PFSK-1 (cell line): Measurements from ENCODE around the gene NLGN2. TPM values are rescaled to one million over a fixed set of nuclear protein-coding genes. Genes with fewer than 3 reads are reported as not detected.

Source experiments
- FOXP2 ChIP-seq: optimal IDR thresholded peaks from 2 replicates; pipeline ENCODE3; 2011; ENCODE audit warnings: borderline replicate concordance, control low read depth, inconsistent platforms; ENCODE audit not compliant: insufficient read depth; ENCODE audit errors: extremely low read length, extremely low read depth
- POLR2AphosphoS5 ChIP-seq: IDR thresholded peaks from 2 replicates; pipeline ENCODE4 v1.6.1; 2012; ENCODE audit warnings: low read depth, mild to moderate bottlenecking, control low read depth, low read length, moderate library complexity
- SIN3A ChIP-seq: IDR thresholded peaks from 2 replicates; pipeline ENCODE4 v1.6.1; 2012; ENCODE audit warnings: mild to moderate bottlenecking, low read length, moderate library complexity, borderline replicate concordance; ENCODE audit not compliant: insufficient read depth
- TAF1 ChIP-seq: IDR thresholded peaks from 2 replicates; pipeline ENCODE4 v1.6.1; 2012; ENCODE audit warnings: low read length, control low read depth, borderline replicate concordance; ENCODE audit not compliant: insufficient read depth
- polyA plus RNA-seq: library from polyadenylated mRNA; unstranded; fragments of >200 nt; gene quantifications from one replicate; pipeline ENCODE4 v1.2.1, GENCODE V29; 2012; ENCODE audit warnings: low read depth, missing spikeins; ENCODE audit not compliant: insufficient read length
- TF ChIP-seq, protein P1 (sequence below), 2 experiments: IDR thresholded peaks; 2 replicates each; pipeline versions ENCODE4 v1.6.1 to v1.8.0; 2011 to 2012; ENCODE audit warnings: low read depth in 2 of 2, low read length in 2 of 2, control low read depth in 1 of 2, inconsistent platforms in 1 of 2, mild to moderate bottlenecking in 1 of 2, moderate library complexity in 1 of 2; ENCODE audit not compliant: insufficient read depth in 1 of 2

Gene NLGN2
- polyA plus RNA-seq: 48.3 TPM

- TF ChIP-seq FOXP2 (no peak), TAF1 (no peak), SIN3A (no peak), POLR2AphosphoS5 (no peak)
- TF ChIP-seq, protein P1, sequence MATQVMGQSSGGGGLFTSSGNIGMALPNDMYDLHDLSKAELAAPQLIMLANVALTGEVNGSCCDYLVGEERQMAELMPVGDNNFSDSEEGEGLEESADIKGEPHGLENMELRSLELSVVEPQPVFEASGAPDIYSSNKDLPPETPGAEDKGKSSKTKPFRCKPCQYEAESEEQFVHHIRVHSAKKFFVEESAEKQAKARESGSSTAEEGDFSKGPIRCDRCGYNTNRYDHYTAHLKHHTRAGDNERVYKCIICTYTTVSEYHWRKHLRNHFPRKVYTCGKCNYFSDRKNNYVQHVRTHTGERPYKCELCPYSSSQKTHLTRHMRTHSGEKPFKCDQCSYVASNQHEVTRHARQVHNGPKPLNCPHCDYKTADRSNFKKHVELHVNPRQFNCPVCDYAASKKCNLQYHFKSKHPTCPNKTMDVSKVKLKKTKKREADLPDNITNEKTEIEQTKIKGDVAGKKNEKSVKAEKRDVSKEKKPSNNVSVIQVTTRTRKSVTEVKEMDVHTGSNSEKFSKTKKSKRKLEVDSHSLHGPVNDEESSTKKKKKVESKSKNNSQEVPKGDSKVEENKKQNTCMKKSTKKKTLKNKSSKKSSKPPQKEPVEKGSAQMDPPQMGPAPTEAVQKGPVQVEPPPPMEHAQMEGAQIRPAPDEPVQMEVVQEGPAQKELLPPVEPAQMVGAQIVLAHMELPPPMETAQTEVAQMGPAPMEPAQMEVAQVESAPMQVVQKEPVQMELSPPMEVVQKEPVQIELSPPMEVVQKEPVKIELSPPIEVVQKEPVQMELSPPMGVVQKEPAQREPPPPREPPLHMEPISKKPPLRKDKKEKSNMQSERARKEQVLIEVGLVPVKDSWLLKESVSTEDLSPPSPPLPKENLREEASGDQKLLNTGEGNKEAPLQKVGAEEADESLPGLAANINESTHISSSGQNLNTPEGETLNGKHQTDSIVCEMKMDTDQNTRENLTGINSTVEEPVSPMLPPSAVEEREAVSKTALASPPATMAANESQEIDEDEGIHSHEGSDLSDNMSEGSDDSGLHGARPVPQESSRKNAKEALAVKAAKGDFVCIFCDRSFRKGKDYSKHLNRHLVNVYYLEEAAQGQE (IDR thresholded peaks at IDR 0.05; ENCODE audit: insufficient read depth in 1 of 2, low read depth in 2 of 2, low read length in 2 of 2): no peak
Measured at GRCh38 chr17:7407485-7408251, at the start of gene NLGN2. Gene NLGN2 (plus strand): TSS chr17:7407845. CDS start chr17:7408256, 411 bp downstream.

DNA sequence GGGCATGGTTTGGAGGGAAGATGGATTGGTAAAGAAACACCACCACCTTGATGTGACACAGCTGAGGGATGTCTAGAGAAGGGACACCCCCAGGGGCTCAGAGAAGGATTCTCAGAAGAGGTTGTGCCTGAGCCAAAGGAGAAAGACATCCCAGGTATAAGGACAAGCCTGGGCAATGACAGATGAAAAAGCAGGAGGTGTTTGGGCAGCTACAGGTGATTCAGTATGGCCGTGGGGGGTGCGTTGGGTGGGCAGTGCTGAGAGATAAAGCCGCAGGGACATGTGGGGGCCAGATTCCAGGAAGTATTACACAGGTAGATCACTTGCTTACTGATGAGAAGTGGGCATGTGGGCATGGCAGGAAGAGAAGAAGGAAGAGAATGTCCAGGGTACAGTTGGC, 45.7 kb upstream of the NLGN2 start:
- TF ChIP-seq, protein P1 (IDR thresholded peaks at IDR 0.05; ENCODE audit: insufficient read depth in 1 of 2, low read depth in 2 of 2, low read length in 2 of 2): no peak
- TF ChIP-seq TAF1 (no peak), FOXP2 (no peak), POLR2AphosphoS5 (no peak), SIN3A (no peak)

GRCh38 chr17:7363311-7363710, 44.3 kb upstream of the NLGN2 start:
- TF ChIP-seq, protein P1 (IDR thresholded peaks at IDR 0.05; ENCODE audit: insufficient read depth in 1 of 2, low read depth in 2 of 2, low read length in 2 of 2): no peak
- TF ChIP-seq POLR2AphosphoS5: no peak
- no peak for TF ChIP-seq FOXP2
- no peak for TF ChIP-seq TAF1
- TF ChIP-seq SIN3A: no peak

- TF ChIP-seq, protein P1 (IDR thresholded peaks at IDR 0.05; ENCODE audit: insufficient read depth in 1 of 2, low read depth in 2 of 2, low read length in 2 of 2): no peak
- TF ChIP-seq FOXP2: no peak
- TF ChIP-seq POLR2AphosphoS5: no peak
- TF ChIP-seq TAF1: no peak
- no peak for TF ChIP-seq SIN3A
Measured at GRCh38 chr17:7367083-7367482, 40.6 kb upstream of the NLGN2 start.
